HCT116 (cell line): ENCODE results near the gene THSD7A. TPM values are rescaled to one million over a fixed set of nuclear protein-coding genes. Genes with fewer than 3 reads are reported as not detected.

Experiments
- ATAC-seq: fragments of 200-7000 bp; cut with Tn5 transposase; 2 replicates; pipeline ENCODE4 v1.9.1; 2020; ENCODE audit warnings: mild to moderate bottlenecking, moderate library complexity
- BruUV-seq: library from RNA; stranded (reverse); fragments of 400-500 nt; replicated peaks from 2 replicates; lab custom pipeline; 2021; lab: Mats Ljungman, UMichigan
- CTCF ChIA-PET: fragments of 300-600 bp; sonication (Branson Sonifier 250); formaldehyde crosslinking; loops from one replicate; lab custom pipeline; 2021; ENCODE audit warnings: antibody characterized with exemption; lab: Charles Lee
- POLR2A ChIA-PET: fragments of 300-600, 350-600 bp; sonication (Branson Sonifier 250); formaldehyde crosslinking; loops from one replicate; lab custom pipeline; 2021; ENCODE audit warnings: antibody characterized with exemption; lab: Charles Lee
- RAD21 ChIA-PET, 2 experiments: fragments of 300-600 bp; sonication (Branson Sonifier 250); formaldehyde crosslinking; loops; one replicate each; lab custom pipeline; 2023; ENCODE audit warnings: low total read pairs in 2 of 2; ENCODE audit not compliant: uncharacterized antibody in 2 of 2, unreplicated experiment in 2 of 2, low non-redundant PET in 1 of 2; lab: Charles Lee
- DNase-seq: peaks from one replicate; pipeline ENCODE4 v3.0.0-alpha.2; 2010; ENCODE audit warnings: low read depth, low spot score
- H2AFZ ChIP-seq: fragments of 200-600 bp; shearing (Covaris generic), sonication (generic); 2 replicates; pipeline ENCODE4 v1.6.1; 2017; ENCODE audit warnings: low read depth, mixed run types, mixed read lengths, antibody characterized with exemption, low read length; ENCODE audit not compliant: poor library complexity, severe bottlenecking
- H3K27ac ChIP-seq: 2 replicates; pipeline ENCODE4 v1.5.1; 2012; ENCODE audit warnings: low read depth, low read length
- H3K27me3 ChIP-seq: fragments of 200-600 bp; sonication (generic); 2 replicates; pipeline ENCODE4 v1.6.1; 2016; ENCODE audit warnings: mixed run types, low read length, mixed read lengths; ENCODE audit not compliant: insufficient read depth
- H3K36me3 ChIP-seq, 2 experiments: fragments of 200-500 bp in 1 of 2; fragments of 200-600 bp in 1 of 2; sonication (Bioruptor generic) in 1 of 2; sonication (generic) in 1 of 2; 2 replicates each; pipeline versions ENCODE4 v1.5.1 to v1.6.1; 2014 to 2016; ENCODE audit warnings: low read length in 2 of 2, inconsistent platforms in 1 of 2, mixed read lengths in 1 of 2, mixed run types in 1 of 2; ENCODE audit not compliant: insufficient read depth in 2 of 2, control insufficient read depth in 1 of 2
- H3K4me1 ChIP-seq, 2 experiments: fragments of 200-600 bp in 1 of 2; sonication (generic) in 1 of 2; 2 replicates each; pipeline versions ENCODE4 v1.5.1 to v1.6.1; 2012 to 2017; ENCODE audit warnings: low read length in 2 of 2, inconsistent platforms in 1 of 2, mild to moderate bottlenecking in 1 of 2, mixed read lengths in 1 of 2, mixed run types in 1 of 2, moderate library complexity in 1 of 2; ENCODE audit not compliant: insufficient read depth in 2 of 2, control insufficient read depth in 1 of 2
- H3K4me2 ChIP-seq: fragments of 200-600 bp; sonication (generic); 2 replicates; pipeline ENCODE4 v1.6.1; 2017; ENCODE audit warnings: mixed run types, low read length, mixed read lengths
- H3K4me3 ChIP-seq, 2 experiments: fragments of 200-600 bp in 1 of 2; sonication (generic) in 1 of 2; replicated peaks in 1 of 2; 2 replicates each; pipeline ENCODE4 v1.5.1; 2011 to 2016; ENCODE audit warnings: low read length in 2 of 2, control low read depth in 1 of 2, low read depth in 1 of 2, mild to moderate bottlenecking in 1 of 2, mixed read lengths in 1 of 2, mixed run types in 1 of 2
- H3K79me2 ChIP-seq: fragments of 200-600 bp; sonication (generic); 2 replicates; pipeline ENCODE4 v1.6.1; 2017; ENCODE audit warnings: mild to moderate bottlenecking, mixed run types, low read length, moderate library complexity, mixed read lengths; ENCODE audit not compliant: insufficient read depth
- H3K9ac ChIP-seq: fragments of 200-600 bp; sonication (generic); 2 replicates; pipeline ENCODE4 v1.6.1; 2016; ENCODE audit warnings: low read length, mixed read lengths
- H3K9me2 ChIP-seq: fragments of 200-600 bp; sonication (generic), shearing (Covaris generic); 2 replicates; pipeline ENCODE4 v1.6.1; 2017; ENCODE audit warnings: mixed run types, mild to moderate bottlenecking, moderate library complexity; ENCODE audit not compliant: insufficient read depth
- H3K9me3 ChIP-seq, 2 experiments: fragments of 200-500 bp in 1 of 2; fragments of 200-600 bp in 1 of 2; sonication (Bioruptor generic) in 1 of 2; sonication (generic) in 1 of 2; 2 replicates each; pipeline ENCODE4 v1.6.1; 2014 to 2017; ENCODE audit warnings: low read length in 2 of 2, mixed read lengths in 2 of 2, inconsistent platforms in 1 of 2, low read depth in 1 of 2, mild to moderate bottlenecking in 1 of 2, mixed run types in 1 of 2, moderate library complexity in 1 of 2; ENCODE audit not compliant: control insufficient read depth in 1 of 2, insufficient read depth in 1 of 2
- H4K20me1 ChIP-seq: fragments of 200-600 bp; sonication (generic), shearing (Covaris generic); 2 replicates; pipeline ENCODE4 v1.6.1; 2017; ENCODE audit warnings: mixed run types, mild to moderate bottlenecking, moderate library complexity; ENCODE audit not compliant: insufficient read depth
- ATF3 ChIP-seq: IDR thresholded peaks from 2 replicates; pipeline ENCODE4 v1.6.1; 2012
- CEBPB ChIP-seq: IDR thresholded peaks from 2 replicates; pipeline ENCODE4 v1.6.1; 2012; ENCODE audit warnings: low read depth
- CTCF ChIP-seq, 3 experiments: fragments of 200-600 bp in 1 of 3; sonication (generic) in 1 of 3; IDR thresholded peaks in 2 of 3; conservative IDR thresholded peaks in 1 of 3; 2 replicates each; pipeline ENCODE4 v1.5.1; 2012 to 2017; ENCODE audit warnings: low read depth in 2 of 3, low read length in 2 of 3, antibody characterized with exemption in 1 of 3, borderline replicate concordance in 1 of 3, control low read depth in 1 of 3, mild to moderate bottlenecking in 1 of 3, mixed read lengths in 1 of 3, mixed run types in 1 of 3, moderate library complexity in 1 of 3; ENCODE audit not compliant: insufficient read depth in 1 of 3
- JUND ChIP-seq: IDR thresholded peaks from 2 replicates; pipeline ENCODE4 v1.6.1; 2012
- MAX ChIP-seq: IDR thresholded peaks from 2 replicates; pipeline ENCODE4 v1.6.1; 2012
- POLR2AphosphoS5 ChIP-seq: IDR thresholded peaks from 2 replicates; pipeline ENCODE4 v1.6.1; 2011; ENCODE audit warnings: mild to moderate bottlenecking, low read depth, low read length, moderate library complexity
- REST ChIP-seq: IDR thresholded peaks from 2 replicates; pipeline ENCODE4 v1.6.1; 2012; ENCODE audit warnings: low read depth
- SIN3A ChIP-seq: IDR thresholded peaks from 2 replicates; pipeline ENCODE4 v1.6.1; 2012; ENCODE audit warnings: low read depth
- SP1 ChIP-seq: IDR thresholded peaks from 2 replicates; pipeline ENCODE4 v1.6.1; 2012; ENCODE audit warnings: low read depth
- SRF ChIP-seq: IDR thresholded peaks from 2 replicates; pipeline ENCODE4 v1.6.1; 2012; ENCODE audit warnings: low read depth
- TCF7L2 ChIP-seq: IDR thresholded peaks from 2 replicates; pipeline ENCODE4 v1.7.0; 2011; ENCODE audit warnings: borderline replicate concordance, inconsistent platforms; ENCODE audit not compliant: insufficient read depth, insufficient read length; ENCODE audit errors: extremely low read depth
- ZNF274 ChIP-seq: fragments of 200-500 bp; sonication (Bioruptor generic); IDR thresholded peaks from 2 replicates; pipeline ENCODE4 v1.6.1; 2014; ENCODE audit warnings: mild to moderate bottlenecking, low read depth, low read length, inconsistent platforms
- intact Hi-C: fragments of 100-400 bp; cut with micrococcal nuclease; formaldehyde crosslinking; loops from 2 replicates; pipeline ENCODE4 v1.10.0; 2022
- total RNA-seq: library from RNA; stranded (reverse); gene quantifications from one replicate; pipeline ENCODE4 v1.2.1, GENCODE V29; 2021; ENCODE audit not compliant: unreplicated experiment

Gene THSD7A
- total RNA-seq, 1 experiment from 2014 or later: 0.05 TPM

GRCh38 chr7:11776039-11776438 is 56.0 kb downstream of the THSD7A start:
- Histone ChIP-seq H3K9me2 (no peaks in the 10 kb centered on the region), H3K9me3 (no peaks in the 10 kb centered on the region), H3K4me3 (no peak overlapping the region)
- CTCF ChIA-PET: no interaction called here
- TF ChIP-seq MAX: no peak
- TF ChIP-seq JUND: no peak
- no peak for TF ChIP-seq SP1
- no peak for TF ChIP-seq SRF
- no peak for TF ChIP-seq TCF7L2
- TF ChIP-seq POLR2AphosphoS5: no peak
- TF ChIP-seq ATF3: no peak
- no peak for TF ChIP-seq CEBPB
- no peak for TF ChIP-seq ZNF274
- no peak for TF ChIP-seq CTCF (IDR thresholded peaks at IDR 0.05 in 2 of 3, conservative IDR thresholded peaks at IDR 0.05 in 1 of 3; ENCODE audit: borderline replicate concordance in 1 of 3, insufficient read depth in 1 of 3, low read depth in 2 of 3, low read length in 2 of 3)
- no peak for TF ChIP-seq REST
- no peak for TF ChIP-seq SIN3A
- TF ChIP-seq, all 23 proteins: peak for 0
- no peak overlapping the region for H3K27ac ChIP-seq
- DNase-seq (no peak), ATAC-seq (no peak)
- ChIA-PET POLR2A (no interaction called here), RAD21 (no interaction called here)
- H3K4me1 ChIP-seq: no peaks in the 10 kb centered on the region
- BruUV-seq: no TSS peak
- no peak overlapping the region for H3K9ac ChIP-seq
- intact Hi-C loops: no loop called here
- no peaks in the 10 kb centered on the region for H4K20me1 ChIP-seq
- H2AFZ ChIP-seq: no peak overlapping the region
- H3K4me2 ChIP-seq: no peak overlapping the region
- H3K27me3 ChIP-seq: no peaks in the 10 kb centered on the region
- no peaks in the 10 kb centered on the region for H3K36me3 ChIP-seq
- H3K79me2 ChIP-seq: no peaks in the 10 kb centered on the region
